Muscle layer of duodenum (tissue), 2 donors: ENCODE data around the gene GIT1.
A peak's percentile ranks its signal among the peaks of the same experiment; 100 is the strongest.

ENCODE experiments used
- H3K27ac ChIP-seq: one replicate; pipeline ENCODE4 v1.7.0; 2013; ENCODE audit warnings: mild to moderate bottlenecking, low read length
- H3K27me3 ChIP-seq: one replicate; pipeline ENCODE4 v1.7.0; 2013; ENCODE audit warnings: low read depth, mild to moderate bottlenecking, control low read depth, low read length
- H3K36me3 ChIP-seq, 2 donors: one replicate each; pipeline ENCODE4 v1.7.0; 2013; ENCODE audit warnings: low read length in 2 of 2, control low read depth in 1 of 2, mild to moderate bottlenecking in 1 of 2; ENCODE audit not compliant: insufficient read depth in 2 of 2, control insufficient read depth in 1 of 2
- H3K4me1 ChIP-seq, 2 donors: one replicate each; pipeline ENCODE4 v1.7.0; 2013; ENCODE audit warnings: low read length in 2 of 2, mild to moderate bottlenecking in 2 of 2, control low read depth in 1 of 2, moderate library complexity in 1 of 2; ENCODE audit not compliant: insufficient read depth in 2 of 2, control insufficient read depth in 1 of 2
- H3K4me3 ChIP-seq, 2 donors: one replicate each; pipeline ENCODE4 v1.7.0; 2013; ENCODE audit warnings: low read length in 2 of 2, low read depth in 1 of 2, mild to moderate bottlenecking in 1 of 2
- H3K9me3 ChIP-seq, 2 donors: one replicate each; pipeline ENCODE4 v1.7.0; 2013; ENCODE audit warnings: low read length in 2 of 2, control low read depth in 1 of 2, mild to moderate bottlenecking in 1 of 2; ENCODE audit not compliant: control insufficient read depth in 1 of 2
- donor health status: healthy.

The GIT1 gene

DNA sequence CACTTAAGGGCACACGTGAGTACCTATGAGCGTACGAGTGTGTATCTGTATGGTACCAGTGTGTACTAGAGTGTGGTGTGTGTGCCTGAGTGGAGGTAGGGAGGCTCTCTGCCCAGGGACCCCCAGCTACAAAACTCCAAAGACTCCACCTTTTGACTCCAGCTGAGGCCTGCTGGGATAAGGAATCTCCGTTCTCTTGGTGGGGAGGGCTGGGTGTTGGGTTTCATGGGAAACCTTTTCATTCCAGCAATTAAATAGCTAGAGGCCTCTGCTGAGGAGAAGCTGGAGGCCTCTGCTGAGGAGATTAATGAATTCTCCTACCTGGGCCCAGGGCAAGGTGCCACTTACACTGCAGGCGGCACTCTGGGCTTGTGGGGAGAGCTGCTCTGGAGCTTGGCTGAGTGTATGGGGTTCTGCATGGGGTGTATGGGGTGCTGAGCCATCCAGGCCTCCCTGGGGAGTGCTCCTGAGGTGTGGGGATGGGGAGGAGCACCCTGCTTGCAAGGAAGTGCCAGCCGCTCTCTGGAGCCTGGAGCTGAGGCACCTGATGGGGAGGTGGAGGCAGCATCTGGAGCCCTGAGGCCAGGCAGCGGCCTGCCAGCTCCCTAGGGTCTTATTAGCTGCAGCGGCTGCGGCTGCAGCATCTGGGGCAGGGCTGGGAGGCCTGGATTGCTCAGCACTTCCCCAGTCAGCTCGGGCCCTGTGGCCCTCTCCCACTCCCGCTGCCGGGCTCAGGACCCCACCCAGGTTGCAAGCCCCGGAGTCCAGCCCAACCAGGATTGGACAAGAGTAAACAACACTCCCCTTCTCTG lies 8.1 kb upstream of the GIT1 start:
- no peaks in the 10 kb centered on the region for H3K9me3 ChIP-seq
- no peaks in the 10 kb centered on the region for H3K27me3 ChIP-seq
- no peaks in the 10 kb centered on the region for H3K36me3 ChIP-seq
- H3K4me1 ChIP-seq = peaks cover 2 to 16% of the 10 kb centered on the region in 2 donors
- no peak overlapping the region for H3K4me3 ChIP-seq
- H3K27ac ChIP-seq = no peak overlapping the region

DNA sequence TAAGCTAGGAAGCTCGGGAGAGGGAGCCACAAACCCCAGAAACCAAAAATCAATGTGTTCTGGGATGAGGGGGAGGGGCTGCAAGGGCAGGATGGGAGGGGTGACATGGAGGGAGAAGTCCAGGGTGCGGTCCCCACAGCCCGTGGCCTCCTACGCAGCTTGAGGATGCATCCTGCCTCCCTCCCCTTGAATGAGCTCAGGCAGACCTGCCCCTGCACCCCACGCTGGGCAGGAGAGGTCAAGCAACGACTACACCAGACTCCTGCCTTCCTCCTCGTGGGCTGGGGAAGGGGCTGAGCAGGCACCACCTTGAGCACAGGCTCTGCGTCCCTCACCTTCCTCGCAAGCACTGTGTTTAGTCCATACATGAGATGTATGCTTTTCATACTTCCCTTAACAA lies 7.4 kb upstream of the GIT1 start:
- Histone ChIP-seq H3K4me1 (peaks cover 9 to 23% of the 10 kb centered on the region in 2 donors), H3K27ac (no peak overlapping the region), H3K36me3 (no peaks in the 10 kb centered on the region), H3K27me3 (no peaks in the 10 kb centered on the region), H3K9me3 (no peaks in the 10 kb centered on the region), H3K4me3 (no peak overlapping the region)

DNA sequence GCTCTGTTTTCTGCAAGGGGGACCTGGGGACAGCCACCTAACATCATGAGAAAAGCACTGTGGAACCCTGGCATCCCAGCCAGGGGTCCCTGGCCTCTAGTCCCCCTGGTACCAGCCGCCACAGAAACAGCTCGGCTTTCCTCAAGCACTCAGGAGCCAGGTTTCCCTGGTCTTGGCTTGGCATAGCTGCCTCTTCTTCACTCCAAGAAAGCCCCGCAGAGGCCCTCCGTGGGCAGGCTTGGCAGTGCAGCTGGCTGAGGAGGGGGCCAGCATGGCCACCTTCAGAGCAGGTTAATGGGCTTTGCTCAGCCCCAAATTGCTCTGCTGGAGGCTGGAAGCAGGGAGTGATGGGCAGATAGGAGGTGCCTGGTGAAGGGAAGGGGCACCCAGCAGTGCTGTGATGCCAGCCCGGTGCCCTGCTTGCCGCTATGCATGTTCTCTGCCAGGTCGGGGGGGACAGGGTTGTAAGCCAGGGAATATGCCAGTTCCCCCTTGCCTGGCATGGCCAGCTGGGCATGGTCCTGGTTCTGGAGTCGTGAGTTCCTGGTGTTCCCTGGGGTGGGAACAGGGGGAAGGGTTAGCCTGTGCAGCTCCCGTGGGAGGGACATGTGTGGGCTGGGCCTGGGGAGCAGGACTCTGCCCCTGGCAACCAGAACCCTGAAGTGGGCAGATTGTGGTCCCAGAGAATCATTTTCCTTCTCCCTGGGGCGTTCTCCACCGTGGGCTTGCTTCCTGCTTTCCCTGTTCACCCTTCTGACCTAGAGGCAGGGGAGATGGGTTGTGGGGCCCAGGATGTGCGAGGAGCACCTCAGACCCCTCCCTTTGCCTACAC lies 6.7 kb upstream of the GIT1 start:
- Histone ChIP-seq H3K4me1 (peaks cover 10 to 30% of the 10 kb centered on the region in 2 donors), H3K27ac (no peak overlapping the region), H3K27me3 (no peaks in the 10 kb centered on the region), H3K4me3 (no peak overlapping the region), H3K9me3 (no peaks in the 10 kb centered on the region), H3K36me3 (no peaks in the 10 kb centered on the region)

DNA sequence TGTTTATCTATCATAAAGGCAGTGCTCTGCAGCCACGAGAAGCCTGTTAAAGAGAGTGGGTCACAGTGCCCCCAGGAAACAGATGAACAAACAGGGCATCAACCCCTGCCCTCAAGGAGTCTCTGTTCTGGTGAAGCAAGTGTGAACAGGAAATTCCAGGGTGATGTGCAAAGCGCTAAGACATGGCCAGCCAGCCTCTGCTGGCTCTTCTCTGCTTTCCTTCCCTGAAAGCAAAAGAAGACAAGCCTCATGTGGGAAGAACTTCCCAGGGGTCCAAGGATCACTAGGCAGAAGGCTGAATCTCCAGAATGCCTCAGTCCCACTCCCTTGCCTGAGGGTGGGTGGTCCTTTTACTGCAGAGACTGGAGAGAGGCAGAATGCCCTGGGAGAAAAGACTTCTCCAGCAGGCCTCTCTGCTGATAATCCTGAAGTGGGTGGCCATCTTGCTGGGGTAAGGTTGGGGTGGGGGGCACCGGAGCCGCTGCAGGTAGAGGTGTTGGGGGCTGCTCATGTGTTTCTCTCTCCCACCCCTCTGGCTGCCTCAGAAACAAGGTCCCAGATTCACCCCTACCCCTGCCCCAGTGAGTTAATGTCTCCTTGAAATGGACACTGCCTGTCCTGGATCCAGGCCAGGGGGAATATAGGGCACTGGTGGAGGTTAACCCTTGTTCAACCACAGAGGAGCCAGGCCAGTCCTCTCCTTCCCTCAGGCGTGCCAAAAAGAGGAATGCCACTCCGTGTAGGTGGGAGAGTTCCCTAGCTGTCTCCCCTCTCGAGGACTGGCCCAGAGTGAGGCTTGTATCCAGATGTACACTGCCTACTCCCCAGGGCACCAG lies 5.9 kb upstream of the GIT1 start:
- Histone ChIP-seq H3K4me1 (peaks cover 14 to 38% of the 10 kb centered on the region in 2 donors), H3K9me3 (no peaks in the 10 kb centered on the region), H3K27me3 (no peaks in the 10 kb centered on the region), H3K36me3 (no peaks in the 10 kb centered on the region), H3K27ac (no peak overlapping the region), H3K4me3 (no peak overlapping the region)

DNA sequence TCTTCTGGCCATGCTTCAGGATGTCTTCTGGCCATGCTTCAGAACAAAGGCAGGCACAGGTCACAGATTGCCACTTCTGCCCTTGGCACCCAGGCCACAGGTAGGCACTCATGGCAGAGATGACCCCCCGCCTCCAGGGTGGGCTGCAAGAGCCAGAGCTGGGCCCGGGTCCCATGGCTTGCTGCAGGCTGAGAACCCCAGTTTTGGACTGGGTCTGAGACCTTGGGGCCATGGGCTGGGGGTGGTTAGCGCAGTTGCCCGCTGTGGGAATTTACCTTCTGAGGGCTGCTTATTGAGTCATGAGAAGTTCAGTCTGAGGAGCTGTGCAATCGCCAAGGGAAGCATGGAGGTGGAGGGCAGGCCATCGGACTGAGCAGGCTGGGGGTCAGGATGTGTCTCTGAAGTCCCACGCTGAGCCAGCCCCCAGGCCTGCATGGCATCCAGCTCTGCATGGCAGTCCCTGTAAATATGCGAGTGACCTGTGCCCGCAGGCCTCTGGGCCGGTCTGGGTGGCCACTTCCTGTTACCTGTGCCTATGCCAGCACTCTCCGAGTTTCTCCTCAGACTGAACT lies 5.2 kb upstream of the GIT1 start:
- Histone ChIP-seq H3K27me3 (no peaks in the 10 kb centered on the region), H3K4me1 (peaks cover 20 to 45% of the 10 kb centered on the region in 2 donors), H3K9me3 (no peaks in the 10 kb centered on the region), H3K4me3 (peak overlapping the region in 1 of 2 donors; percentile 78), H3K36me3 (no peaks in the 10 kb centered on the region), H3K27ac (no peak overlapping the region)

DNA sequence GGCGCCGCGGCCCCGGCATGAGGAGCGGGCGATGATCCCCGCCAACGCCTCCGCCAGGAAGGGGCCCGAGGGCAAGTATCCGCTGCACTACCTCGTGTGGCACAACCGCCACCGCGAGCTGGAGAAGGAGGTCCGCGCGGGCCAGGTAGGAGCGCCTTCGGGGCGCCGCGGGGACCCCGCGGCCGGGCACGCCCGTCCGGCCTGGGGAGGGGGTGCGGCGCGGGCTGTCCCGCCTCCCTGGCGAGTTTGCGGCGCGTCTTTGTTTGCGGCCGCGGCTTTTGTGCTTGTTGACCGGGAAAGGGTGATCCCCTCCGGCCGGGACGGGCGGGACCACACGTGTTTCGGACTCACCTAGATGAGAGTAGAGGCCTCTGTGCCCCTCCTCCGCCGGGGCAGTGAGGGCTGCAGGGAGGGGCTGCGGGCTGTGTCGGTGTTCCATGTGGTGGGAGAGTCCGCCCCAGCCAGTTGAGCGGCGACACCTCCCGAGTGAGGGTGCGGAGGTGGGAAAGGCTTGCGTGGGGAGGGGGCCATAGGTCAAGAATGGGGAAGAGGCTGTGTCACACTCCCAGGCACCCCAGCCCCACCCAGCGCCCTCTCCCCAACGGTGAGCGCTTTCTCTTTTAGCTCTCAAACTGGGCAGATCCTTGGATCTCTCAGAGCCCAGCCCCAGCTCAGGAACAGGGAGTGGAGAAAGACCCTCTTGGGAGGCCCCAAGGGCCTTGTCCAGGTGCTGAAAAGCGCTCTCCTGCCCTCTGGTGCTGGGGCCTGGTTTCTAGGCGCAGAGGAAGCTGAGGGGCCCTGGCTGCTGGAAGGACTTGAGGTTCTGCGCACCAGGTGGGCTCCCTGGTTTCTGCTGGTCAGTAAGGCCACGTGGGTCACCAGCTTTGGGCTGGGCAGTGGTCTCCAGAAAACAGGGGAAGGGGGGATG lies 4.4 kb upstream of the GIT1 start:
- Histone ChIP-seq H3K27me3 (no peaks in the 10 kb centered on the region), H3K9me3 (no peaks in the 10 kb centered on the region), H3K4me3 (peak overlapping the region; percentile 37 to 78), H3K36me3 (no peaks in the 10 kb centered on the region), H3K4me1 (peaks cover 20 to 45% of the 10 kb centered on the region in 2 donors), H3K27ac (no peak overlapping the region)

DNA sequence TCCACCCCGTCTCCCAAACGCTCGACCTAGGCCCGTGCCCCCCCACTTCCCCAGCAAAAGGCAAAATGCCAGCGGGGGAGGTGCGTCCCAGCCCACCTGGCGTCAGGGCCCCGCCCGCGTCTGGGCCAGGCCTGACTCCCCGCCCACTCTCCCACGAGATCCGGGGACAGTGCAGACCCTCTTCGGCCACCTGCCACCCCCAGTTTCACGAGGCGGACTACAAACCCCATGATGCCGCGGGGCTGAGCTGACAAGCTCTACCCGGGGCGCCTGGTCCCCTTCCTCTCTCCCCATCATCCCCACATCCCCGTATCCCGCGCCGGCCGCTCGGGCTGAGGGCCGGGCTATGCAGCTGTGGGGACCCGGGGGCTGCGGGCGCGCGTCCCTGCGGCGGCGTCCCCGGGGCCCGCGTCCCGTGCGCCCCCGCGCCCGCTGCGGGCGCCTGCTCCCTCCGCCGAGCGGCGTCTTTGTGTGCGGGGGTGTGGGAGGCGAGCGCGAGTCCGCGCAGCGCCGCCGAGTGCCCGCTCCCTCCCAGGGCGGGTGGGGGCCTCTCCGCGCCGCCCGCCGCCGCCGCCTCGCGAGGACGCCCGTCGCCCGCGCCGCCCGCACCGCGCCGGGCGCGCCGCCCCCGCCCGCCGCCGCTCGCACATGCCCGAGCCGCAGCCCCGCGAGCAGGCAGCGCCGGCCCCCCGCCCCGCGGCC lies 3.6 kb upstream of the GIT1 start, which contains the start of gene ANKRD13B:
ANKRD13B (plus strand) TSS at position 283 of the 702 bp plus-strand sequence. CDS start 490 bp downstream, outside the sequence.
- Histone ChIP-seq H3K4me1 (peaks cover 24 to 47% of the 10 kb centered on the region in 2 donors), H3K4me3 (peak within 1 kb of the TSS; percentile 48 to 78), H3K27me3 (no peaks in the 10 kb centered on the region), H3K36me3 (no peaks in the 10 kb centered on the region), H3K27ac (peak within 1 kb of the TSS; percentile 60), H3K9me3 (no peaks in the 10 kb centered on the region)

DNA sequence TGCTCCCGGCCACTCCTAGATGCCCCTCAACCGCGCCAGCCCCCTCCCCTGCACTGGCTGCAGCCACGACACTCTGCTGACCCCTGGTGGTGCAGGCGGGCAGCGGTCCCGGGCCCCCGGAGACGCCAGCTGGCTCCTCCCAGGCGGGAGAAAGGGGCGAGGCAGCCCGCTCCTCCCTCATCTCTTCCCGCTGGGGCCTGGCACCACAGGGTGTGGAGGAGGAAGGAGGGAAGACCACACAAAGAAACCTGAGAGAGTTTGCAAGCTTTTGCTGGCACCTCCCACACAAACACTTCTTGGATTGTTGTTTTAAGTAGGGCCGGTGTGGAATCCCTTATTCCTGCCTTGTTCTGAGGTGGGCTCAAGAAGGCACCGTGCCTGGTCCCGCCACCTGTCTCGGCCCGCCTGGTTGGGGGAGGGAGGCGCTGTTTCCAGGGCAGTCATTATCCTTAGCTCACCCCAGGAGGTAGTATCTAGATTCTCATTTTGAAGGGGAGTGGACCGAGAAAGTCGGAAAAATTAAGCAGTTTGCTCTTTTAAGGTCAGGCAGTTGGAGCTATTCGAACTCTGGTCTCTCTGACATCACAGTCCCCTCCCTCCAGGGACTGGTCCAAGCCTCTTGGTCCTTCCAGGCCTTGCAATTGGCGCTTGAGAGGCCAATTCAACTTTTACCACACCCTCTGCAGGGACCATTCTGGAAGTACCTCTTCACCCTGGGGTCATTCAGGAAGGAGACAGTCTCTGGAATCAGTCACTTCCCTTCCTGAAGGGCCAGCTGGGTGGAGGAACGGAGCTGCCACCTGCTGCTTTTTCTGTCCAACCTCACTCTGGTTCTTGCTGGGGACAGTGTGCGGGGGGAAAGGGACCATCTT lies 2.5 kb upstream of the GIT1 start:
- Histone ChIP-seq H3K4me1 (peaks cover 33 to 57% of the 10 kb centered on the region in 2 donors), H3K4me3 (peak overlapping the region; percentile 30 to 70)

DNA sequence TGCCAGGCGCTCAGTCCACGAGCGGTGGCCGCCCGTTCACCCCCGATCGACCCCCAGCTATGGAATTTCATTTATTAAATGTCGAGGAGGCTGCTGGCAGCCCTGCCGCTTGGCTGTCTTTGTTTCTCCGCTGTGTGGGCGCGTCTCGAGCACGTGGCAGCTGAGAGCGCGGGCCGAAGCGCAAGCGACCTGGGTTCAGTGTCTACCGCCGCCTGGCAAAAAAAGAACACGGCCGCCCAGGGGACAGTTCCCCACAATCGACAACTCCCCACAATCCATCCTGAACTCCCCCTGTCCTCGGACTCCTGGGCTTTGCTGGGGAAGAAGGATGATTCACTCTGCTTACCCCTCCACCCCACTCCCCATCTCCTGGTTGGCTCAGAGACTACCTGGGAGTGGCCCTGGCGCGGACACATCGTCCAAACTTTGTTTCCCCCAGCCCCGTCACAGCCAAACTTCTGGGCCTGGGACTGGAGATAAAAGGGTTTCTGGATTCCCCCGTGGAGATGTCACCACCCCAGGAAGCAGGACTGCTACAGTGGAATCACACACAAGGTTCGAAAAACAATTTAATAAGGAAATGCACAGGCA lies 1.8 kb upstream of the GIT1 start:
- H3K4me3 ChIP-seq = peak overlapping the region; percentile 30 to 70
- H3K36me3 ChIP-seq = no peaks in the 10 kb centered on the region
- H3K27me3 ChIP-seq = no peaks in the 10 kb centered on the region
- H3K4me1 ChIP-seq = peaks cover 37 to 62% of the 10 kb centered on the region in 2 donors
- no peak overlapping the region for H3K27ac ChIP-seq
- no peaks in the 10 kb centered on the region for H3K9me3 ChIP-seq

More for the DNA sequence above, 2.5 kb upstream of the GIT1 start:
- Histone ChIP-seq H3K27me3 (no peaks in the 10 kb centered on the region), H3K27ac (peak overlapping the region; percentile 60), H3K9me3 (no peaks in the 10 kb centered on the region), H3K36me3 (no peaks in the 10 kb centered on the region)
